Measurements from ENCODE around the gene ZNF850. TPM values are rescaled to one million over a fixed set of nuclear protein-coding genes. Genes with fewer than 3 reads are reported as not detected.

ZNF850 gene
- total RNA-seq, 1 experiment from 2014 or later, result 0.84 TPM

DNA sequence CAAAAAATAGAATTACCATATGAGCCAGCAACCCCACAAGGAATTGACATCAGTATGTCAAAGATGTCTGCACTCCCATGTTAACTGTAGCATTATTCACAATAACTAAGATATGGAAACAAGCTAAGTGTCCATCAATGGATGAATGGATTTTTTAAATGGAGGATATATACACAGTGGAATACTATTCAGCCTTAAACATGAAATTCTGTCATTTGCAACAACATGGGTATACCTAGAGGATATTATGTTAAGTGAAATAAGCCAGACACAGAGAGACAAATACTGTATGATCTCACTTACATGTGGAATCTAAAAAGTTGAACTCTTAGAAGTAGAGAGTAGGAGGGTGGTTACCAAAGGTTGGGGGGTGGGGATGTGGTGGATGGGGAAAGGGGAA is 93.2 kb downstream of the ZNF850 start:
- no peaks in the 10 kb centered on the region for H3K4me1 Mint-ChIP-seq (ENCODE audit: insufficient read depth, unreplicated experiment)
- H3K27ac Mint-ChIP-seq (ENCODE audit: low read depth, unreplicated experiment), result no peak overlapping the region
- ChIA-PET CTCF (no interaction called here), POLR2A (no interaction called here)
- no peaks in the 10 kb centered on the region for H3K27me3 Mint-ChIP-seq (ENCODE audit: insufficient read depth, unreplicated experiment)
- no peaks in the 10 kb centered on the region for H3K36me3 Mint-ChIP-seq (ENCODE audit: insufficient read depth, unreplicated experiment)
- peaks cover 24% of the 10 kb centered on the region for H3K9me3 Mint-ChIP-seq (ENCODE audit: unreplicated experiment)
- no TSS peak for BruUV-seq (replicated peaks)
- no peak for TF ChIP-seq CTCF (IDR thresholded peaks at IDR 0.05; ENCODE audit: unreplicated experiment)
- intact Hi-C loops (cut with micrococcal nuclease), result no loop called here
- no peak for DNase-seq (ENCODE audit: unreplicated experiment)
- no peak overlapping the region for H3K4me3 Mint-ChIP-seq (ENCODE audit: unreplicated experiment)

DNA sequence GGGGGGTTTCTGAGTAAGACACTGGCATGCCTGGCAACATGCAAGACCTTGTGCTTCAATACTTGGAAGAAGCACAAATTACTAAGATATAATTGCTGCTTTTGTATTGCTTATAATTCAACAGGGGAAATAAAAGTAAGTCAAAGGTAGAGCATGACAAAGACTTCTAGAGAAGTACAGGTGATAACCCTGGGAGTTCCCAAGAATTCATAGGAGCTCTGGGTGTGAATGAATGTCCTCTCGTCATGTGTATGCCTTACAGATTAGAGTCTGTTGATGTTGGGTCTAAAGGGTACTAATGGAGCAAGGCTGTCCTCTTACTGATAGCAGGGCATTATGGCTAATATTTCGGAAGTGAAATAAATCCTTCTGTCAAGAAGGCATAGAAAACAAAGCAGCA is 98.4 kb downstream of the ZNF850 start:
- Mint-ChIP-seq H3K4me3 (ENCODE audit: unreplicated experiment) (no peak overlapping the region), H3K27me3 (ENCODE audit: insufficient read depth, unreplicated experiment) (no peaks in the 10 kb centered on the region), H3K27ac (ENCODE audit: low read depth, unreplicated experiment) (no peak overlapping the region), H3K4me1 (ENCODE audit: insufficient read depth, unreplicated experiment) (no peaks in the 10 kb centered on the region), H3K9me3 (ENCODE audit: unreplicated experiment) (peaks cover 5% of the 10 kb centered on the region), H3K36me3 (ENCODE audit: insufficient read depth, unreplicated experiment) (no peaks in the 10 kb centered on the region)
- ChIA-PET CTCF (no interaction called here), POLR2A (interaction anchor here (0.5 to 1.3 kb wide), 3 partner anchors 12 to 101 kb away, joined by 3 to 5 read pairs (median 4); partner anchors contain the start of gene ZNF529)
- DNase-seq (ENCODE audit: unreplicated experiment), result no peak
- intact Hi-C loops (cut with micrococcal nuclease), result no loop called here
- no peak for TF ChIP-seq CTCF (IDR thresholded peaks at IDR 0.05; ENCODE audit: unreplicated experiment)
- no TSS peak for BruUV-seq (replicated peaks)

DNA sequence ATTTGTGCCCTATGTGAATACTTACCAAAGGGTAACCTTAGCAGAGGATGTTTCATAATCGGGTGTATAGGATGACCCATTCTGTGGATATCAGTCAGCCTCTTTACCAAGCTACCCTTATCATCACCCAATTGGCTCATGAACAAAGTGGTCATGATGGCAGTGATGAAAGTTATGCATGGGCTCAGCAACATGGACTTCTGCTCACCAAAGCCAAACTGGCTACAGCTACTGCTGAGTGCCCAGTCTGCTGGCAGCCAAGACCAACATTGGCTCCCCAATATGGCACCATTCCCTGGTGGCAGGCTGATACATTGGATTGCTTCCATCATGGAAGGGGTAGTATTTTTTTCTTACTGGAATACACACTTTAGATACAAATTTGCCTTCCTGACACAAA is 100.2 kb downstream of the ZNF850 start:
- Mint-ChIP-seq H3K27me3 (ENCODE audit: insufficient read depth, unreplicated experiment) (no peaks in the 10 kb centered on the region), H3K36me3 (ENCODE audit: insufficient read depth, unreplicated experiment) (no peaks in the 10 kb centered on the region), H3K4me1 (ENCODE audit: insufficient read depth, unreplicated experiment) (no peaks in the 10 kb centered on the region), H3K9me3 (ENCODE audit: unreplicated experiment) (peaks cover 14% of the 10 kb centered on the region), H3K27ac (ENCODE audit: low read depth, unreplicated experiment) (no peak overlapping the region), H3K4me3 (ENCODE audit: unreplicated experiment) (no peak overlapping the region)
- intact Hi-C loops (cut with micrococcal nuclease), result no loop called here
- no peak for TF ChIP-seq CTCF (IDR thresholded peaks at IDR 0.05; ENCODE audit: unreplicated experiment)
- POLR2A ChIA-PET, result interaction anchor here (0.8 to 1.0 kb wide), 2 partner anchors 14 to 301 kb away, joined by 4 to 5 read pairs; no protein-coding TSS in a partner anchor
- no peak for DNase-seq (ENCODE audit: unreplicated experiment)
- CTCF ChIA-PET, result interaction anchor here (0.6 kb wide), 1 partner anchor 10 kb away, joined by 3 read pairs; no protein-coding TSS in a partner anchor
- BruUV-seq (replicated peaks), result no TSS peak

DNA sequence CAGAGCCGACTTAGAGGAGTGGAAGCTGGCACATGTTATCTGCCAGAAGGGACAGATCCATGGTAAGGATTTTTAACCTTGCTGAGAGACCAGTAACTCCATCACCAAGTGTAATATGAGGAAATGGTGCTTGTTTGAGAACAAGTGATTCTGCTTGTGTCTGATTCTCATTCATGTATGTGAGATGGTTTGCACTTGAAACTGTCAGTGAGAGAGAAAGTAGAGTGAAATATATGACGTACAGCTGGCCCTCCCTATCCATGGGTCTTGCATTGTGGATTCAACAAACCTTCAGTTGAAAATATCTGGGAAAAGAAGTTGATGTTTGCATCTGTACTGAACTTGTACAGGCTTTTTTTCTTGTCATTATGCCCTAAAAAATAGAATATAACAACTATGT is 104.0 kb downstream of the ZNF850 start:
- peaks cover 18% of the 10 kb centered on the region for H3K36me3 Mint-ChIP-seq (ENCODE audit: insufficient read depth, unreplicated experiment)
- no peak overlapping the region for H3K27ac Mint-ChIP-seq (ENCODE audit: low read depth, unreplicated experiment)
- no TSS peak for BruUV-seq (replicated peaks)
- H3K9me3 Mint-ChIP-seq (ENCODE audit: unreplicated experiment), result peaks cover 21% of the 10 kb centered on the region
- no peak overlapping the region for H3K4me3 Mint-ChIP-seq (ENCODE audit: unreplicated experiment)
- no peaks in the 10 kb centered on the region for H3K27me3 Mint-ChIP-seq (ENCODE audit: insufficient read depth, unreplicated experiment)
- DNase-seq (ENCODE audit: unreplicated experiment), result no peak
- ChIA-PET CTCF (no interaction called here), POLR2A (interaction anchor here (3.8 kb wide), 1 partner anchor 18 kb away, joined by 41 read pairs; the partner anchor contains the start of gene ZNF567)
- H3K4me1 Mint-ChIP-seq (ENCODE audit: insufficient read depth, unreplicated experiment), result peaks cover 6% of the 10 kb centered on the region
- TF ChIP-seq CTCF (IDR thresholded peaks at IDR 0.05; ENCODE audit: unreplicated experiment), result no peak
- intact Hi-C loops (cut with micrococcal nuclease), result loop anchor here (10.0 kb wide), 3 partner anchors 94 to 546 kb away; partner anchors contain the start of genes ZNF260, ZNF383, ZNF529 and ZNF585B
